ENCODE results near the gene C22orf31. TPM values are rescaled to one million over a fixed set of nuclear protein-coding genes. Genes with fewer than 3 reads are reported as not detected.
"Not testable (repeated sequence)": the region's sequence is repeated elsewhere in the genome, so short reads cannot be mapped to it uniquely, and the experiment has no call there.

Gene C22orf31
- 0.41 TPM for total RNA-seq

- FAIRE-seq (no peak), DNase-seq (ENCODE audit: low spot score in 2 of 2) (no peak)
Observed at GRCh38 chr22:29061773-29062172, at the start of gene C22orf31. Gene C22orf31, minus strand, starts transcription at chr22:29061831. Its CDS starts 39 bp downstream, at chr22:29061792.

GRCh38 chr22:29110946-29111345 lies 49.3 kb upstream of the C22orf31 start:
- no peak for DNase-seq (ENCODE audit: low spot score in 2 of 2)
- FAIRE-seq, result no peak

GRCh38 chr22:29109822-29110221 lies 48.2 kb upstream of the C22orf31 start:
- FAIRE-seq (no peak), DNase-seq (ENCODE audit: low spot score in 2 of 2) (no peak)

- no peak for FAIRE-seq
Observed at GRCh38 chr22:29108137-29108536, 46.5 kb upstream of the C22orf31 start.

GRCh38 chr22:29106839-29107238 lies 45.2 kb upstream of the C22orf31 start:
- no peak for FAIRE-seq
- DNase-seq (ENCODE audit: low spot score in 2 of 2), result no peak

More at GRCh38 chr22:29108137-29108536, 46.5 kb upstream of the C22orf31 start:
- DNase-seq (ENCODE audit: low spot score in 2 of 2), result no peak

GRCh38 chr22:29105468-29105867 lies 43.8 kb upstream of the C22orf31 start:
- FAIRE-seq (no peak), DNase-seq (ENCODE audit: low spot score in 2 of 2) (no peak)

GRCh38 chr22:29103121-29103520 lies 41.5 kb upstream of the C22orf31 start:
- DNase-seq (ENCODE audit: low spot score in 2 of 2) (no peak), FAIRE-seq (no peak)

GRCh38 chr22:29102300-29102699 lies 40.7 kb upstream of the C22orf31 start:
- no peak for DNase-seq (ENCODE audit: low spot score in 2 of 2)

GRCh38 chr22:29098296-29098695 lies 36.7 kb upstream of the C22orf31 start:
- DNase-seq (ENCODE audit: low spot score in 2 of 2), result no peak
- no peak for FAIRE-seq

More at GRCh38 chr22:29102300-29102699, 40.7 kb upstream of the C22orf31 start:
- no peak for FAIRE-seq

- DNase-seq (ENCODE audit: low spot score in 2 of 2), result no peak
- no peak for FAIRE-seq
Observed at GRCh38 chr22:29096736-29097669, 35.4 kb upstream of the C22orf31 start.

- FAIRE-seq (no peak), DNase-seq (ENCODE audit: low spot score in 2 of 2) (no peak)
Observed at GRCh38 chr22:29095459-29095858, 33.8 kb upstream of the C22orf31 start.

- FAIRE-seq, result no peak
- peak in 1 of 2 donors; percentile 33 for DNase-seq (ENCODE audit: low spot score in 2 of 2)
Observed at GRCh38 chr22:29093501-29094300, 32.1 kb upstream of the C22orf31 start.

- FAIRE-seq (no peak), DNase-seq (ENCODE audit: low spot score in 2 of 2) (no peak)
Observed at GRCh38 chr22:29093030-29093429, 31.4 kb upstream of the C22orf31 start.

- no peak for FAIRE-seq
- no peak for DNase-seq (ENCODE audit: low spot score in 2 of 2)
Observed at GRCh38 chr22:29092243-29092642, 30.6 kb upstream of the C22orf31 start.

GRCh38 chr22:29090039-29090438 lies 28.4 kb upstream of the C22orf31 start:
- no peak for DNase-seq (ENCODE audit: low spot score in 2 of 2)
- no peak for FAIRE-seq

- FAIRE-seq (no peak), DNase-seq (ENCODE audit: low spot score in 2 of 2) (no peak)
Observed at GRCh38 chr22:29089507-29089906, 27.9 kb upstream of the C22orf31 start.

- DNase-seq (ENCODE audit: low spot score in 2 of 2) (no peak), FAIRE-seq (no peak)
Observed at GRCh38 chr22:29088809-29089208, 27.2 kb upstream of the C22orf31 start.

- DNase-seq (ENCODE audit: low spot score in 2 of 2) (no peak), FAIRE-seq (no peak)
Observed at GRCh38 chr22:29087012-29087411, 25.4 kb upstream of the C22orf31 start.

- no peak for FAIRE-seq
- DNase-seq (ENCODE audit: low spot score in 2 of 2), result no peak
Observed at GRCh38 chr22:29083933-29084591, 22.4 kb upstream of the C22orf31 start.

- FAIRE-seq; DNase-seq (ENCODE audit: low spot score in 2 of 2): not testable (repeated sequence)
Observed at GRCh38 chr22:29083576-29083932, 21.9 kb upstream of the C22orf31 start.

Data from frontal cortex (tissue), 4 donors.